RWPE1 (cell line): ENCODE measurements around the gene CD300LF.

Experiments used
- CTCF ChIA-PET: fragments of 350-600 bp; sonication (Branson Sonifier 250); formaldehyde crosslinking; extraction: SDS; loops from one replicate; lab custom pipeline; 2021; lab: Yijun Ruan, JAX
- POLR2A ChIA-PET: fragments of 400-600 bp; formaldehyde crosslinking; extraction: SDS; loops from one replicate; lab custom pipeline; 2020; ENCODE audit warnings: antibody characterized with exemption; ENCODE audit not compliant: low non-redundant PET; lab: Yijun Ruan, JAX
- DNase-seq: peaks from one replicate; pipeline ENCODE4 v3.0.0; 2012; ENCODE audit warnings: low spot score
- H3K27ac ChIP-seq: fragments of 450-650 bp; 2 replicates; pipeline ENCODE4 v1.5.1; 2017
- CTCF ChIP-seq: fragments of 450-650 bp; conservative IDR thresholded peaks from 2 replicates; pipeline ENCODE4 v1.5.1; 2017; ENCODE audit warnings: low read depth, mild to moderate bottlenecking

Gene CD300LF

GRCh38 chr17:74691151-74691550 lies 21.6 kb downstream of the CD300LF start:
- ChIA-PET POLR2A (no interaction called here), CTCF (no interaction called here)
- TF ChIP-seq CTCF: no peak
- DNase-seq: no peak
- no peak overlapping the region for H3K27ac ChIP-seq

GRCh38 chr17:74690409-74690825 lies 22.3 kb downstream of the CD300LF start:
- no peak overlapping the region for H3K27ac ChIP-seq
- no peak for TF ChIP-seq CTCF
- DNase-seq: no peak
- ChIA-PET CTCF (no interaction called here), POLR2A (no interaction called here)

GRCh38 chr17:74687886-74688285 lies 24.8 kb downstream of the CD300LF start:
- no peak overlapping the region for H3K27ac ChIP-seq
- no peak for DNase-seq
- ChIA-PET POLR2A (no interaction called here), CTCF (no interaction called here)
- no peak for TF ChIP-seq CTCF

- no peak for TF ChIP-seq CTCF
- no peak for DNase-seq
- no peak overlapping the region for H3K27ac ChIP-seq
- CTCF ChIA-PET: no interaction called here
- POLR2A ChIA-PET: no interaction called here
These were observed 26.0 kb downstream of the CD300LF start for GRCh38 chr17:74686761-74687160.

- ChIA-PET CTCF (no interaction called here), POLR2A (no interaction called here)
- no peak for TF ChIP-seq CTCF
- H3K27ac ChIP-seq: no peak overlapping the region
- no peak for DNase-seq
These were observed 30.1 kb downstream of the CD300LF start for GRCh38 chr17:74682471-74683190.

GRCh38 chr17:74682028-74682427 lies 30.7 kb downstream of the CD300LF start:
- no peak for TF ChIP-seq CTCF
- no peak overlapping the region for H3K27ac ChIP-seq
- CTCF ChIA-PET: no interaction called here
- no peak for DNase-seq
- POLR2A ChIA-PET: no interaction called here
